Stimulated activated memory B cell treated with anti-CD40 and anti-IgM and Interleukin-4, amounts not matched to agents 10 μg/mL and 1 μg/mL and 100 μg/mL, for 72 hours (primary cell): ENCODE results near the gene PXMP4.

Experiments
- ATAC-seq: fragments of 150-1000 bp; cut with Tn5 transposase; 2 replicates; pipeline ENCODE4 v1.10.0; 2021
- H3K27ac Mint-ChIP-seq: one replicate; pipeline ENCODE4 v1.8.0; 2022; ENCODE audit warnings: mild to moderate bottlenecking, mixed read lengths
- H3K27me3 Mint-ChIP-seq: one replicate; pipeline ENCODE4 v1.8.0; 2022; ENCODE audit warnings: mixed read lengths
- H3K36me3 Mint-ChIP-seq: one replicate; pipeline ENCODE4 v1.8.0; 2022; ENCODE audit warnings: mixed read lengths
- H3K4me1 Mint-ChIP-seq: one replicate; pipeline ENCODE4 v1.8.0; 2022; ENCODE audit warnings: mixed read lengths
- H3K4me3 Mint-ChIP-seq: one replicate; pipeline ENCODE4 v1.8.0; 2022; ENCODE audit warnings: mild to moderate bottlenecking, moderate library complexity, mixed read lengths
- H3K9me3 Mint-ChIP-seq: one replicate; pipeline ENCODE4 v1.8.0; 2022; ENCODE audit warnings: mixed read lengths

The PXMP4 gene

DNA sequence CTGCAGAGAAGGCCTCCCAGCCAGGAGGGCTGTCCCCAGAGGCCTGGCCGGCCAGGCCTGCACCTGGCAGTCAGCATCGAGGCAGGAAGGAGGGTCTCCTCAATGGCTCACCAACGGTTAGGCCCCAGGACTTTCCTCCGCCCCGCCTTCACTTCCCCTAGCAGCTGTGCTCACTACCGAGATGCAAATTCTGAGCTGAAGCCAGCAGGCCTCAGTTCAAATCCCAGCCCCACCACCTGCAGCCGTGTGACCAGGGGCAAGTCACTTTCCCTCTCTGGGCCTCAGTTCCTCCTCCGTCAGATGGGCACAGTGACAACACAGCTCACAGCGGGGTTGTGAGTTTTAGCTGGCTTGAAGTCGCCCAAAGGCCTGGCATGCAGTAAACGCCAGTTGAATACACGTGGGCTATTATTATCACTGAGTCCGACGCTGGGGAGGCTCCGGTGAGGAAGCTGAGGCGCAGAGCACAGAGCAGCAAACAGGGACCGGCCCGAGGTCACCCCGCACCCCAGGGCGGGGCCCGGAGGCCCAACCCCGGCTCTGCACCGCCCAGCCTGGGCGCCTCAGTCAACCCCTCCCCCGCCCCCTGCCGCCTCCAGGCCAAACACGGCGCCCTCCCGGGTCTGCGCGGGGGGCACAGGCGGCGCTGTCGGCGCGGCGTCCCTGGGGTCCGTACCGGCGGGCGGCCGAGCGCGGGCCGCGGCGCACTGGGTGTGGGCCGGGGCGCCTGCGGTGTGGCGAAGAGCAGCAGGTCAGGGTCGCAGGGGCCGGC, 34.6 kb downstream of the PXMP4 start:
- ATAC-seq = peak; percentile 55
- peaks cover 45% of the 10 kb centered on the region for H3K4me1 Mint-ChIP-seq
- H3K9me3 Mint-ChIP-seq = no peaks in the 10 kb centered on the region
- no peaks in the 10 kb centered on the region for H3K27me3 Mint-ChIP-seq
- no peaks in the 10 kb centered on the region for H3K36me3 Mint-ChIP-seq
- H3K27ac Mint-ChIP-seq = peak overlapping the region; percentile 84
- peak overlapping the region; percentile 86 for H3K4me3 Mint-ChIP-seq

DNA sequence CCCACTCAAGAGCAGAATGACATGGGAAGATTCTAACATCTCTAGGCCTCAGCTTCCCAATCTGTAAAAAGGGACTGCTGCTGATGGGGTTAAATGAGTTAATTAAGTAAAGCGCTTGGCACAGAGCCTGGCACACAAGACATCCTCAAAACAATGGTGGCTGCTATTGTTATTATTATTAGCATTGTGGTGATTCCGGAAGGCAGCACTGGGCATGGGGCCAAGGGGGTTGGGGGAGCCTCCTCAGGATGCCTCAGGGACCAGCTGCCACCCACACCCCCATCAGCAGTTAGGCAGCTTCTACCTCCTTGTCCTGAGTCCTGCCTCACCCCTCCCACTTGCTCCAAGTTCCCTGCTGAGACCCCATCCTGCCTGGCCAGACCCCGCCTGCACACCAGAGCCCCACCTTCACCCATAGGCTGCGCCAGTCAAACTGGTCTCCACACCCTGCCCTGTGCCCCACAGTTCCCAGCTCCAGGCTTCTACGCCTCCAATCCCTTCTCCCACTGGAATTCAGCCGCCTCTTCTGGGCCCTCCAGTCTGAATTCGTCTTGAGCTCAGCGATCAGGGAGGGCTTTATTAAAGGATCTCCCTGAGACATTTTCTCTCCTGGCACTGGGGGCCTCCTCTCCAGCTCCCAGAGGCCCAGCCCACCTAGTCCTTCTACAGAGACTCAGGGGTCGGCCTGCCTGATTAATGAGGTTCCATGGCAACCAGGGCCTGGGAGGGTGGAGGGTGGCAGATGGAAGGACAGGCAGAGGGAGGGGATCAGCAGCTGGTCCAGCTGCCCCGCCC, 35.4 kb downstream of the PXMP4 start:
- Mint-ChIP-seq H3K27me3 (no peaks in the 10 kb centered on the region), H3K27ac (peak overlapping the region; percentile 84), H3K36me3 (no peaks in the 10 kb centered on the region), H3K4me3 (peak overlapping the region; percentile 86), H3K4me1 (peaks cover 53% of the 10 kb centered on the region), H3K9me3 (no peaks in the 10 kb centered on the region)
- no peak for ATAC-seq

DNA sequence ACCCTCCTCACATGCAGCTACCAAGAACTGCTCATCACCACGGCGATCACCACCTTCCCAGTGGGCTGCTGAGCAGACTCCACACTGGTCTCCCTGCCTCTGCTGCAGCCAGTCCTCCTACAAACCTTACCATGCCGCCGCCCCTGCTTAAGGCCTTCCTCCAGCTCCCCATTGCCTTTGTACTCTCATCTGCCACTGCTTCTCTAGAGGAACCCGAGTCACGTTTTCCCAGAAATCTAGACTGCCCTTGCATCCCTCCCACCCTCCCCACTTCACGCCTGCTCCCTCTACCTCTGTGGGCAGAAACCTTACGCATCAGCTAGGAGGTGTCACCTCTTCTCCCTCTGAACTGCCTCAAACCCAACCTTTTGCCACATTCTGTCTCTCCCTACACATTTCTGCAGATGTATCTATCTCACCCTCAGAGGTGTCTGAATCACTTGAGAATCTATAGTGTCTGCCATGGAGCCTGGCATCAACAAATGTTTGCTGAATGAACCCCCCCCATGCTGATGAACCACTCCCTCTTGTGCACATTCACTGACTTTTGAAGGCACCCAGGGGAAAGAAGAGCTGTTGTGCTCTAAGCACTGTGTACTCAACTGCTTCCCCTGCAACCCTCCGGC, 38.3 kb downstream of the PXMP4 start:
- Mint-ChIP-seq H3K4me3 (no peak overlapping the region), H3K36me3 (no peaks in the 10 kb centered on the region), H3K4me1 (peaks cover 53% of the 10 kb centered on the region), H3K27ac (peak overlapping the region; percentile 71), H3K27me3 (no peaks in the 10 kb centered on the region), H3K9me3 (no peaks in the 10 kb centered on the region)
- no peak for ATAC-seq

DNA sequence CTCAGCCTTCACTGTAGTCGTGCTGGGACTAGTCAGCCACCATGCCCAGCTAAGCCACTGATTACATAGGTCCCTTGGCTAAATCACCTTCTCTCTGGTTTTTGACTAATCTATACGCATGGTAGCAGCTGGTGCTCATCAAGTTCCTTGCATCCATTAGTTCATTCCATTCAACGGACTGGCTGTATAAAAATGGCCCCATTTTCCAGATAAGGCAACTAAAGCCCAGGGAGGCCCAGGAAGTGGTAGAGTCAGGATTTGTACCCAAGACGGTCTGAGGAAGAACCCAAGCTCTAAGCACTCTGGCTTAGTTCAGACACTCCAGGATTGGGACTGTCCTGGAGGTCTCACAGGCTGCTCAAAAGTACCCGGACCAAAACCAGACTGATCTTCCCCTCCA, 38.8 kb downstream of the PXMP4 start:
- Mint-ChIP-seq H3K27me3 (no peaks in the 10 kb centered on the region), H3K36me3 (no peaks in the 10 kb centered on the region), H3K4me1 (peaks cover 48% of the 10 kb centered on the region), H3K27ac (no peak overlapping the region), H3K4me3 (no peak overlapping the region), H3K9me3 (no peaks in the 10 kb centered on the region)
- ATAC-seq = no peak

DNA sequence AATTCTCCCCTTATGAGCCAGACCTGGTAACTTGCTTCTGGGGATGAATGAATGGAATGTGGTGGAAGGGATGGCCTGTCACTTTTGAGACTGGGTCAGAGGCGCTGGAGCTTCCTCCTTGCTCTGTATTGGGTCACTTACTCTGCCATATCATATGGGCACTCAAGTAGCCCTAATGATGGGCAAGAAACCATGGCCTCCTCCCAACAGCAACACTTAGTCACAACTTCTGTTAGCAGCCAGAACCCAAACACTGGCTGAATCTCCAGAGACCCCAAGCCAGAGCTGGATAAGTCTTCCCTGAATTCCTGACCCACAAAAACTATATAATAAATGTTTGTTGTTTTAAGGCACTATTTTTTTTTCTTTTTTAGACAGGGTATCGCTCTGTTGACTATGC, 39.4 kb downstream of the PXMP4 start:
- no peaks in the 10 kb centered on the region for H3K9me3 Mint-ChIP-seq
- no peaks in the 10 kb centered on the region for H3K27me3 Mint-ChIP-seq
- H3K4me3 Mint-ChIP-seq = no peak overlapping the region
- peak overlapping the region; percentile 32 for H3K27ac Mint-ChIP-seq
- H3K4me1 Mint-ChIP-seq = peaks cover 48% of the 10 kb centered on the region
- no peaks in the 10 kb centered on the region for H3K36me3 Mint-ChIP-seq
- no peak for ATAC-seq

DNA sequence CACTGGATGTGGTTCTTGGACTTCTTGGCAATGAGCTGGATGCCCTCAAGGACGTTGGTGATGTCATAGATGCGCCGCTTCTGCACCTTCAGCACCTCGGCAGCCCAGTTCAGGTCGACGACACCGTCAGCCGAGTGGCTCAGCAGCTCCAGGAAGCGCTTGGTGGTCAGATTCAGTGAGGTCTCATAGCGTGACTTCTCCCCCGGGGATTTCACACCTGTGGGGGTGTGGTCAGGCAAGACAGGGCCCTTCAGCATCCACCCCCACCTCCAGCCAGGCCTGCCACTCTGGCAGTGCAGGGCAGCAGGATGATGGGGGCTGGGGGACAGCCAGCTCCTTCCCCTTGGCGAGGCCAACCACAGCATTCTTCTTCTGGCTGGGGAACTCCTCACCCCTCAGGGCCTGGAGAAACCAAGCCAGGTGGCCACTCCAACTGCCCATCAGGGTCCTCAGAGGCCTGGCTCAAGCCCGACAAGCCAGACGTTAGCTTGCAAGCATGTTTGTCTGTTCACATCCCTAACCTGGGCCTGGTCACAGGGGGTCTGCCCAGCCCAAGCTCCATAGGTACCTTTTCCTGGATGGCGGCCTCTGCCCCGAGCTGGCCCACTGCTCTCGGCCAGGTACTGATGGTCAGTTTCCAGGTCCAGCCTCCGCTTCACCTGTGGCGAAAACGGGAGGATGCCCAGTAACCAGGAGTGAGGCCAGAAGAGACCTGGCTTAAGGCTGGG, 40.2 kb downstream of the PXMP4 start:
- H3K27me3 Mint-ChIP-seq = no peaks in the 10 kb centered on the region
- peak overlapping the region; percentile 32 for H3K27ac Mint-ChIP-seq
- no peaks in the 10 kb centered on the region for H3K9me3 Mint-ChIP-seq
- no peaks in the 10 kb centered on the region for H3K36me3 Mint-ChIP-seq
- peak; percentile 92 for ATAC-seq
- H3K4me3 Mint-ChIP-seq = peak overlapping the region; percentile 21
- H3K4me1 Mint-ChIP-seq = peaks cover 45% of the 10 kb centered on the region

DNA sequence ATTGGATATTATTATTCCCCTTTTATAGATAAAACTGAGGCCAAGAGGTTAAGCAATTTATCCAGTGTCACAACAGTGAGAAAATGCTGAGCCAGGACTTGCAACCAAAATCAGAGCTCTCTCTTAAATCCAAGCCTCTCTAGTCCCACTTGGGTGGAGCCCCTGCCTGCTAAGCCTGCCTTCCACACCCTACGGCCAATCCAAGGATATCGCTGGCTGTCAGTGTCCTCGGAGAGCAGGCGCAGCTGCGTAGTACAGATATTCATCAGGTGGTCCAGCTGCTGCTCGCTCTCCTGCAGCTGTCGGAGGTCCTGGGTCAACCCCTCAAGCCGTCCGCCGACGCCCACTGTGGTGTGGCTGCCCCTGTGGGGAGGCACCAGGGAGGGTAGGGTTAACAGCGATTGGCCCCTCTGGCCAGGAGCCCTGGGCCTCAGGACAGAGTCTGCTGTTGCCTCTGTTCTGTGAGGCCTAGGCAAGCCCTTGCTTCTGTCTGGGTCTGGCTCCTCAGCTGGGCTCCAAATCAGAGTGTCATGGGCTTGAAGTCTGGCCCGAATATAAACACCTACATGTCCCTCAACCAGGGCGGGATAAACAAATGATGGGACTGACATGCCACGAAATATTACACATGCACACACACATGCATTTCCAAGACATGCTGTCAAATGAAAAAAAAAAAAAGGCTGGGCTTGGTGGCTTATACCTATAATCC, 42.0 kb downstream of the PXMP4 start:
- no peak overlapping the region for H3K4me3 Mint-ChIP-seq

DNA sequence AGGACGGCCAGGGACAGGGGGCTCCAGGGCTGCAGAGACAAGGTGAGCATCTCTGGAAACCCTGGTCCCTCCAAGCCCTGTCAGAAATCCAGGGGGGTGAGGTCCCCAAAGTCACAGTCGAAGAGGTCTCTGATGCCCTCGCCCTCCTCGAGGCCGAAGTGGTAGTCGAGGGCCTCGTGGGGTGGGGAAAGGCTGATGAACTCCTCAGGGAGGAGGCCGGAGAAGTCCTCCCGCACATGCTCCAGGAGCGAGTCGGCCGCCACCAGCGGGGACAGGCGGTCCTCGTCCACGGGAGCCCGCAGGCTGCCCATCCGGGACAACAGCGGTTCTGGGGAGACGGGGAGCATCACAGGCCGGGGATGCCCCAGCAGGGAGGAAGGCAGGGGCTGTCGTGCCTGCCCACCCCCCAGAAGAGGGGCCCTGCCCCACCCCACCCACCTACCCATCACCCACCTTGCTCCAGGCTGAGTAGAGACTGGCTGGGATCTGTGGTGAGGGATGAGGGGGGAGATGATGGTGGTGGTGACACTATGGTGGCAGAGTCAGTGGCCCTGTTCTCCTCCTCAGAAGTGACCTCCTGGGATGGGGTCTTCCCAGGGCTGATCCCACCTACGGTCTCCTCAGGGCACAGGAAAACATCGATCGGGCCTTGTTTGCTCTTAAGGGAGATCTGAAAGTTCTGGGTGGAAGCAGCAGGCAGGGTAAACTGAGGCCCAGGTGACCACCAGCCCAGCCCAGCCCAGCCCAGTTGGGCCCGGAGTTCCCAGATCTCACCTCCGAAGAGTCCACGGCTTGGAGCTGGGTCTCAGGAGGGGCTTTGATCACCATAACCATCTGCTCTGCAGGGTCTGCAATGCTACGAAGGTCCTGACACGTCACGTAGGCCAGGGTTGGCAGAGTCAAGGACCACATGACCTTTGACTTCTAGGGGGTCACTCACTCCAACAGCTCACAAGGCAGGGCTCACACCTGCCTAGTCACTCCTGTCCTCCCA, 43.2 kb downstream of the PXMP4 start:
- ATAC-seq = no peak
- H3K27me3 Mint-ChIP-seq = no peaks in the 10 kb centered on the region
- H3K4me1 Mint-ChIP-seq = peaks cover 52% of the 10 kb centered on the region
- peak overlapping the region; percentile 26 for H3K27ac Mint-ChIP-seq
- no peaks in the 10 kb centered on the region for H3K9me3 Mint-ChIP-seq
- H3K4me3 Mint-ChIP-seq = no peak overlapping the region
- H3K36me3 Mint-ChIP-seq = no peaks in the 10 kb centered on the region

More for the DNA sequence above, 42.0 kb downstream of the PXMP4 start:
- Mint-ChIP-seq H3K9me3 (no peaks in the 10 kb centered on the region), H3K27me3 (no peaks in the 10 kb centered on the region), H3K36me3 (no peaks in the 10 kb centered on the region), H3K27ac (peak overlapping the region; percentile 32), H3K4me1 (peaks cover 49% of the 10 kb centered on the region)
- no peak for ATAC-seq

DNA sequence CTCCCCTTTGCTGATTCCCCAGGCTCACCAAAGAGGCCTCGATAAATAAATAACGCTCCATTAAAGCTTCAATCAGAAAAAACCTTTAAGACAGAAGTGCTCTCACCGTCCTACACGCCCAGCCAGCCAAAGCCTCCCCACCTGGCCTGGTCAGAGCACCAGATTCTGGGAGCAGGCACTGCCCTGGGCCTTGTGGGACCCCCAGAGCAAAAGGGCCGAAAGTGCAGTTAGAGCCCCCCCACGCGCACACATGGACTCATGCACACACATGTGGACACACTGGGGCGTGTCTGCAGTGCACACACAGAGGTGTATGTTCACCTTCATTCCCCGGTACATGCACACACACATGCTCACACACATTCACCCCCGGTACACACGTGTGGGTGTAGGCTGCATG, 44.0 kb downstream of the PXMP4 start:
- no peak overlapping the region for H3K4me3 Mint-ChIP-seq
- H3K36me3 Mint-ChIP-seq = no peaks in the 10 kb centered on the region
- no peak for ATAC-seq
- peaks cover 49% of the 10 kb centered on the region for H3K4me1 Mint-ChIP-seq
- H3K27ac Mint-ChIP-seq = peak overlapping the region; percentile 15
- no peaks in the 10 kb centered on the region for H3K27me3 Mint-ChIP-seq
- H3K9me3 Mint-ChIP-seq = no peaks in the 10 kb centered on the region

DNA sequence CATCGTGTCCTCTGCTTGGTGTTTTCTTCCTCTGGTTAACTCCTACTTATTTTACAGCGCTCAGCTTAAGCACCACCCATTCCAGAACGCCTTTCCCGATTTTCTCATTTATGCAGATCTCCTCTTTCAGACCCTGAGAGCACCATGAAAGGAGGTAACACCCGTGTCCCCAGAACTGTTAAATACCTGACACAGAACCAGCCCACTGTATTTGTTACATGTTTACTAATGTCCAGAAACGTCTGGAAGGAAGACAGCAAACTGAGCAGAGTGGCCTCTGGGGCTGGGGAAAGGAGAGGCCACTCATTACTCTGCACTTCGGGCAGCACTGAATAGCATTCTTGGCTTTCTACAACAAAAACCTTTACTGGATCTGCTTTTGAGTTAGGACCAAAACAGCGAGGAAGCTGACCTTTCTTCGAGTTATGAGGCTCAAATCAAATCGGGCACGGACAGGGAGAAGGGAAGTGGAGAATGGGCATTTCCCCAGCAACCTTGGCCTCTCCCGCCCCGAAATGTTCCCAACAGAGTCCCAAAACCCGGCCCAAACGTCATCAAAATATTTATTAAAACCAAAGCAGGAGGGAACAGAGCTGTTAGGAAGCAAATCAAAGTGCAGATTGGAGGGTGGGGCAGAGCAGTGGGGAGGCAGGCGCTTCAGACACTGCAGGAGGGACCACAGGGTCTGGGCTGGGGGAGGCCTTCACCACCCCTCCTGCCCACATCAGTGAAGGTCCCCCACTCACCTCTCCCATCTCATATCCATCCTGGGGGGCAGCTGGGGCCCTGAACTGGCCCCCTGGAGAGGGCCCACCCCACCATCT, 44.8 kb downstream of the PXMP4 start:
- Mint-ChIP-seq H3K4me1 (peaks cover 41% of the 10 kb centered on the region), H3K4me3 (peak overlapping the region; percentile 61), H3K9me3 (no peaks in the 10 kb centered on the region), H3K36me3 (no peaks in the 10 kb centered on the region), H3K27me3 (no peaks in the 10 kb centered on the region), H3K27ac (peak overlapping the region; percentile 17)
- no peak for ATAC-seq

DNA sequence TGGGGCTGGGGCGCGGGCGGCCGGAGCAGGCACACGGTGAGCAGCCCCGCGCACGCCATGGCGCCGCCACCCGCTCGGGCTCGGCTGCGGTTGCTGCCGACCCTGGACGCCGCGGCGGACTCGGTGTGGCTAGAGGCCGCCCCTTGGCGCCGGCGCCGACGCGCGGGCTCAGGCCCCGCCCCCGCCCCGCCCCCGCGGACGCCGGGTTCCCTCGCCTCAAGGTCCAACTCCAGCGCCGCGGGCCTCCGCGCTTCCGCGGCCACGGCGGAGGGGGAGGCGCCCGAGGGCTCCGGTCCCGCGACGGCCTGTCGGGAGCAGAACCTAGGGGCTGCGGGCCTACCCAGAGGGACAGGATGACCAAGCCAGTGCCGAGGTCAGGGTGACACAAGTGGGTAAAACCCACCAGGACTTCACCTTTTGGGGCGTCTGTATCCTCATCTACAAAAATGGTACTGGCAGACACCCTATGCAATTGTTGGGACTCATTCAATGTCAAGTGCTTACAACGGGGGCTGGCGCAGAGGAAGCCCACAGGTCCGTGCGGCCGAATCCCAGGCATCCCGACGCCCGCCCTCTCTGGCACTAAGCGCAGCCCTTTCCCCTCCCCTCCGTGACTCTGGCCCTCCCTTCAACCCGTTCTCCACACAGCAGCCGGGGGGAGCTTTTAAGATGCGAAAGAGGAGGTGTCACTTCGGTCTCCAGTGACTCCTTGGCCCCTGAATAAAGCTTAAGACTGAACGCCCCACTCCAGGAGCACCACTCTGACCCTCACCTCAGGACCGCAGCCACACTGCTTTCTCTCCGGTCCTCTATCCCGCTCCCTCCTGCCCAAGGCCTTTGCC, 45.6 kb downstream of the PXMP4 start, which contains the start of gene NECAB3:
NECAB3 (minus strand) TSS at position 135 of the 842 bp plus-strand sequence; CDS start at position 59, 76 bp downstream.
- Mint-ChIP-seq H3K4me1 (peaks cover 33% of the 10 kb centered on the region), H3K27me3 (no peaks in the 10 kb centered on the region), H3K9me3 (no peaks in the 10 kb centered on the region), H3K27ac (peak within 1 kb of the TSS; percentile 81), H3K36me3 (no peaks in the 10 kb centered on the region), H3K4me3 (peak within 1 kb of the TSS; percentile 87)
- peak; percentile 86 for ATAC-seq
